H1 (cell line): ENCODE measurements around the gene FAM228B. TPM values are rescaled to one million over a fixed set of nuclear protein-coding genes. Genes with fewer than 3 reads are reported as not detected.

Experiments used
- CTCF ChIA-PET: fragments of 300-600 bp; sonication (Branson Sonifier 250); formaldehyde crosslinking; loops from one replicate; lab custom pipeline; 2021; ENCODE audit not compliant: partially characterized antibody; lab: Charles Lee
- POLR2A ChIA-PET: fragments of 300-600 bp; sonication (Branson Sonifier 250); formaldehyde crosslinking; loops from one replicate; lab custom pipeline; 2021; ENCODE audit warnings: inconsistent platforms; ENCODE audit not compliant: partially characterized antibody; lab: Charles Lee
- DNase-seq, 2 experiments: peaks; one replicate each; pipeline versions ENCODE4 v3.0.0 to v3.0.0-alpha.2; 2010 to 2022; ENCODE audit warnings: low spot score in 2 of 2, low read depth in 1 of 2, mixed read lengths in 1 of 2
- FAIRE-seq: peaks from 2 replicates; lab custom pipeline; 2011; peaks lifted over from hg19 to GRCh38; lab: Jason Lieb, UNC
- H2AFZ ChIP-seq: 2 replicates; pipeline ENCODE4 v1.8.1; 2012; ENCODE audit warnings: low read length, inconsistent platforms
- H2AK5ac ChIP-seq: 2 replicates; pipeline ENCODE4 v1.6.1; 2013; ENCODE audit warnings: low read depth, low read length
- H2BK120ac ChIP-seq: replicated peaks from 2 replicates; pipeline ENCODE3; 2013; ENCODE audit warnings: low read depth, low read length, inconsistent platforms
- H2BK12ac ChIP-seq: 2 replicates; pipeline ENCODE4 v1.6.1; 2013; ENCODE audit warnings: low read depth, low read length
- H2BK15ac ChIP-seq: 2 replicates; pipeline ENCODE4 v1.6.1; 2013; ENCODE audit warnings: low read length
- H2BK20ac ChIP-seq: 2 replicates; pipeline ENCODE4 v1.6.1; 2013; ENCODE audit warnings: low read length
- H2BK5ac ChIP-seq: 2 replicates; pipeline ENCODE4 v1.6.1; 2013; ENCODE audit warnings: low read depth, low read length
- H3K14ac ChIP-seq: 2 replicates; pipeline ENCODE4 v1.6.1; 2013; ENCODE audit warnings: inconsistent platforms; ENCODE audit not compliant: insufficient read length
- H3K18ac ChIP-seq: 2 replicates; pipeline ENCODE4 v1.6.1; 2013; ENCODE audit warnings: low read length; ENCODE audit errors: extremely low read depth
- H3K23ac ChIP-seq: 2 replicates; pipeline ENCODE4 v1.6.1; 2013; ENCODE audit warnings: inconsistent platforms; ENCODE audit not compliant: insufficient read length
- H3K23me2 ChIP-seq: 2 replicates; pipeline ENCODE4 v1.6.1; 2013; ENCODE audit warnings: low read depth, low read length
- H3K27ac ChIP-seq: 2 replicates; pipeline ENCODE4 v1.6.1; 2011; ENCODE audit warnings: low read depth, low read length, inconsistent platforms
- H3K27me3 ChIP-seq, 4 experiments: replicated peaks in 1 of 4; 1 replicate in 1 of 4; 2 replicates in 3 of 4; pipeline versions ENCODE4 v1.6.1 to v1.8.1; 2011 to 2013; ENCODE audit warnings: low read length in 3 of 4, mild to moderate bottlenecking in 3 of 4, inconsistent platforms in 2 of 4, mixed read lengths in 2 of 4, moderate library complexity in 1 of 4; ENCODE audit not compliant: control insufficient read depth in 3 of 4, insufficient read depth in 3 of 4; ENCODE audit errors: extremely low read depth in 1 of 4
- H3K36me3 ChIP-seq, 4 experiments: 2 replicates each; pipeline versions ENCODE4 v1.6.1 to v1.8.1; 2011 to 2013; ENCODE audit warnings: mild to moderate bottlenecking in 4 of 4, low read length in 3 of 4, moderate library complexity in 2 of 4, control low read depth in 1 of 4, inconsistent platforms in 1 of 4; ENCODE audit not compliant: insufficient read depth in 4 of 4, control insufficient read depth in 2 of 4
- H3K4ac ChIP-seq: replicated peaks from 2 replicates; pipeline ENCODE3; 2013; ENCODE audit warnings: low read length, low read depth, mixed read lengths, inconsistent platforms; ENCODE audit not compliant: insufficient read length
- H3K4me1 ChIP-seq, 4 experiments: replicated peaks in 1 of 4; 1 replicate in 1 of 4; 2 replicates in 3 of 4; pipeline versions ENCODE4 v1.6.1 to v1.8.1; 2011 to 2013; ENCODE audit warnings: low read length in 3 of 4, inconsistent platforms in 2 of 4, mixed read lengths in 1 of 4; ENCODE audit not compliant: insufficient read depth in 4 of 4, control insufficient read depth in 3 of 4
- H3K4me2 ChIP-seq, 2 experiments: 2 replicates each; pipeline versions ENCODE4 v1.6.1 to v1.8.1; 2011 to 2013; ENCODE audit warnings: low read depth in 2 of 2, low read length in 2 of 2, control low read depth in 1 of 2, inconsistent platforms in 1 of 2, mild to moderate bottlenecking in 1 of 2; ENCODE audit not compliant: insufficient read depth in 1 of 2
- H3K4me3 ChIP-seq, 4 experiments: fragments of 200-600, 300-600 bp in 1 of 4; sonication (generic), shearing (Covaris generic), sonication (Bioruptor Twin) in 1 of 4; 2 replicates each; pipeline versions ENCODE4 v1.5.1 to v1.8.1; 2011 to 2016; ENCODE audit warnings: low read length in 4 of 4, low read depth in 3 of 4, control low read depth in 2 of 4, inconsistent platforms in 2 of 4, mild to moderate bottlenecking in 2 of 4, mixed read lengths in 1 of 4, moderate library complexity in 1 of 4; ENCODE audit not compliant: insufficient read depth in 2 of 4; ENCODE audit errors: extremely low read depth in 1 of 4
- H3K56ac ChIP-seq: replicated peaks from 2 replicates; pipeline ENCODE3; 2013; ENCODE audit warnings: low read depth, mild to moderate bottlenecking, mixed read lengths, low read length, inconsistent platforms; ENCODE audit not compliant: insufficient read length
- H3K79me1 ChIP-seq: 2 replicates; pipeline ENCODE4 v1.6.1; 2013; ENCODE audit warnings: low read depth, low read length, control low read depth
- H3K79me2 ChIP-seq, 2 experiments: 2 replicates each; pipeline versions ENCODE4 v1.6.1 to v1.8.1; 2012 to 2013; ENCODE audit warnings: low read length in 2 of 2, mild to moderate bottlenecking in 2 of 2, inconsistent platforms in 1 of 2; ENCODE audit not compliant: insufficient read depth in 2 of 2, control insufficient read depth in 1 of 2
- H3K9ac ChIP-seq, 4 experiments: replicated peaks in 1 of 4; 1 replicate in 1 of 4; 2 replicates in 3 of 4; pipeline versions ENCODE4 v1.6.1 to v1.8.1; 2011 to 2013; ENCODE audit warnings: low read depth in 3 of 4, low read length in 3 of 4, control low read depth in 2 of 4, mild to moderate bottlenecking in 2 of 4, moderate library complexity in 2 of 4, inconsistent platforms in 1 of 4; ENCODE audit errors: extremely low read depth in 1 of 4
- H3K9me3 ChIP-seq, 2 experiments: 2 replicates each; pipeline versions ENCODE4 v1.6.1 to v1.8.1; 2012 to 2013; ENCODE audit warnings: mild to moderate bottlenecking in 2 of 2, moderate library complexity in 2 of 2, control low read depth in 1 of 2, inconsistent platforms in 1 of 2, low read depth in 1 of 2, low read length in 1 of 2, mixed read lengths in 1 of 2; ENCODE audit not compliant: insufficient read depth in 2 of 2
- H4K20me1 ChIP-seq, 2 experiments: replicated peaks in 1 of 2; 2 replicates each; pipeline versions ENCODE3 to v1.8.1; 2011 to 2013; ENCODE audit warnings: inconsistent platforms in 2 of 2, low read length in 2 of 2, mild to moderate bottlenecking in 1 of 2; ENCODE audit not compliant: insufficient read depth in 2 of 2, control insufficient read depth in 1 of 2
- H4K5ac ChIP-seq: 2 replicates; pipeline ENCODE4 v1.6.1; 2013; ENCODE audit warnings: low read length, low read depth, mixed read lengths, inconsistent platforms; ENCODE audit not compliant: insufficient read length
- H4K8ac ChIP-seq: 2 replicates; pipeline ENCODE4 v1.8.0; 2013; ENCODE audit warnings: mild to moderate bottlenecking, moderate library complexity, low read length, inconsistent platforms; ENCODE audit not compliant: insufficient read depth; ENCODE audit errors: extremely low read depth
- H4K91ac ChIP-seq: replicated peaks from 2 replicates; pipeline ENCODE3; 2013; ENCODE audit warnings: low read length, mixed read lengths, inconsistent platforms; ENCODE audit not compliant: insufficient read length
- KDM4A ChIP-seq: IDR thresholded peaks from one replicate; pipeline ENCODE4 v1.7.1; 2012; ENCODE audit warnings: low read depth, mild to moderate bottlenecking, moderate library complexity, low read length, inconsistent platforms; ENCODE audit not compliant: severe bottlenecking
- TEAD4 ChIP-seq: IDR thresholded peaks from 2 replicates; pipeline ENCODE4 v1.6.1; 2012; ENCODE audit warnings: low read depth, low read length, inconsistent platforms, mixed read lengths
- WGBS, 2 experiments: shearing (Covaris generic) in 1 of 2; methylation state at CpG; one replicate each; pipeline versions ENCODE4 v1.1.6 to v1.1.7; 2013 to 2015; ENCODE audit warnings: low lambda C conversion rate in 2 of 2, mixed read lengths in 2 of 2, inconsistent platforms in 1 of 2, low coverage in 1 of 2, missing lambda C conversion rate in 1 of 2; ENCODE audit not compliant: insufficient replicate concordance in 2 of 2, insufficient coverage in 1 of 2, insufficient read length in 1 of 2; ENCODE audit errors: extremely low coverage in 1 of 2, missing lambda C conversion rate in 1 of 2; 5-methylcytosine and 5-hydroxymethylcytosine counted together
- polyA plus RNA-seq, 7 experiments: library from polyadenylated mRNA; depleted of rRNA in 3 of 7; stranded (reverse) in 5 of 7; unstranded in 2 of 7; fragments of >200 nt in 5 of 7; fragments of 200-250 nt in 2 of 7; gene quantifications; 1 replicate in 5 of 7; 2 replicates in 1 of 7; 4 replicates in 1 of 7; pipeline versions ENCODE4 v1.2.1 to v1.2.3, GENCODE V29; 2011 to 2013; ENCODE audit warnings: missing spikeins in 2 of 7, mixed read lengths in 2 of 7
- total RNA-seq: library from RNA; stranded (reverse); fragmentation: NEBNext Ultra II Directional; extraction: Animal tissue kit (Norgen Biotek cat#: 25700); gene quantifications from 2 replicates; pipeline ENCODE4 v1.2.1, GENCODE V29; 2021

Gene FAM228B
- total and polyA plus RNA-seq, 2 of the 8 experiments (the other 6 are each of a cell fraction or from before 2014, with no cell fraction given), result 1.4 to 3.2 TPM

GRCh38 chr2:24115057-24115456, 8.2 kb upstream of the FAM228B start:
- H4K91ac ChIP-seq, result no peak overlapping the region
- no peak overlapping the region for H3K23ac ChIP-seq
- 48% methylated on average over 2 of the region's 2 CpGs; no CpG with 5 or more reads in 1 of the 2 experiments for WGBS, 2 experiments
- CTCF ChIA-PET, result interaction anchor here (2.6 kb wide), 1 partner anchor 25 kb away, joined by 8 read pairs; no protein-coding TSS in a partner anchor
- no peak for FAIRE-seq
- H2BK15ac ChIP-seq, result no peak overlapping the region
- no peak overlapping the region for H2BK20ac ChIP-seq
- H4K8ac ChIP-seq, result no peak overlapping the region
- POLR2A ChIA-PET, result interaction anchor here (1.2 kb wide), 1 partner anchor 30 kb away, joined by 3 read pairs; the partner anchor contains the start of gene TP53I3
- no peaks in the 10 kb centered on the region for H3K23me2 ChIP-seq
- no peak overlapping the region for H2BK5ac ChIP-seq
- H3K79me2 ChIP-seq, result no peaks in the 10 kb centered on the region
- H3K4me1 ChIP-seq, result no peaks in the 10 kb centered on the region
- no peaks in the 10 kb centered on the region for H3K27me3 ChIP-seq
- no peak overlapping the region for H3K27ac ChIP-seq
- no peak overlapping the region for H2BK120ac ChIP-seq
- peaks cover 2 to 10% of the 10 kb centered on the region in 2 experiments; a peak in 3 of 4 replicates for H3K9me3 ChIP-seq
- no peak overlapping the region for H3K4me2 ChIP-seq
- no peak overlapping the region for H3K4ac ChIP-seq
- H3K79me1 ChIP-seq, result no peaks in the 10 kb centered on the region
- H3K36me3 ChIP-seq, result peaks cover 0 to 4% (median 0%) of the 10 kb centered on the region in 4 experiments; a peak in 1 of 8 replicates
- DNase-seq, result no peak
- H3K9ac ChIP-seq, result no peak overlapping the region
- H3K56ac ChIP-seq, result no peak overlapping the region
- H4K5ac ChIP-seq, result no peak overlapping the region
- H2AFZ ChIP-seq, result no peak overlapping the region
- no peaks in the 10 kb centered on the region for H4K20me1 ChIP-seq
- H3K4me3 ChIP-seq, result no peak overlapping the region
- no peak overlapping the region for H2BK12ac ChIP-seq
- H3K14ac ChIP-seq, result no peak overlapping the region
- H2AK5ac ChIP-seq, result no peak overlapping the region
- no peak for TF ChIP-seq KDM4A
- TF ChIP-seq TEAD4, result peak; percentile 69
- no peak overlapping the region for H3K18ac ChIP-seq
